ENCODE measurements around the gene FAM114A2. TPM values are rescaled to one million over a fixed set of nuclear protein-coding genes. Genes with fewer than 3 reads are reported as not detected.

FAM114A2 gene
- total RNA-seq, 1 donor: 42.3 TPM

DNA sequence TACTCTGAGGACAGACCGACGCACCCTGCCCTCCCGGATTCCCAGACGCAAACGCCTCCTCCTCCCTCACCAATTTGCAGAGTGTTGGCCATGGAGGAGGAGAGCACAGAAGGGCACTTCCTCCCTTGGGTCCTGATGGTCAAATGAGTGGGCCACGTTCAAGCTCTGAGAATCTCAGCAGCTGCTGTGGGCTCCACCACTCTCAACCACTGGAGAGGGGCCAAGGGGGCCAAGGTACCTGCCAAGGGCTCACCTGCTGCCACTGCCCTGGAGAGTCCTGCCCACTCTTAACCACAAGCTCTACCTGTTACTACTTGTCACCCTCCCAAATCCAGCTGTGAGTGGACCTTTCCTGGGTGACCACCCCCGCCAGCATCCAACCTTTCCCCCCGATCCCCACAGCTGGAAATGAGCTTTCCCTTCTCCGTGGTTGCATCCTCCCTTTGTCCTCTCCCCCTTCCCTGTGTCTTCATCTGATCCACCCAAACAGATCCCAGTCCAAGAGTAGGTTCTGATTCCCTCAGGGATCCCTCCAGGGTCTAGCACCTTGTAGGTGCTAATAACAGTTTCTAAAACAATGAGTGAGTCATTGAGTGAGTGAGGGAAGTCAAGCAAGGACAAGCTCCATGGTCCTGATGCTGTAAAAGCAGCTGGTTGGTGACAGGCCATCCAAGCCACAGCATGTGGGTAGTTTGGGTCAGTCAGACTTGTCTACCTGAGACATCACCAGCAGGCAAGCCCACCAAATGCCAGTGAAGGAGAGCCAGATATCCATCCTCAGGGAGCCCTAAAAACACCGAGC is 69.7 kb downstream of the FAM114A2 start:
- no peak for TF ChIP-seq CTCF (IDR thresholded peaks at IDR 0.05; ENCODE audit: insufficient read depth, low read depth, low read length)

DNA sequence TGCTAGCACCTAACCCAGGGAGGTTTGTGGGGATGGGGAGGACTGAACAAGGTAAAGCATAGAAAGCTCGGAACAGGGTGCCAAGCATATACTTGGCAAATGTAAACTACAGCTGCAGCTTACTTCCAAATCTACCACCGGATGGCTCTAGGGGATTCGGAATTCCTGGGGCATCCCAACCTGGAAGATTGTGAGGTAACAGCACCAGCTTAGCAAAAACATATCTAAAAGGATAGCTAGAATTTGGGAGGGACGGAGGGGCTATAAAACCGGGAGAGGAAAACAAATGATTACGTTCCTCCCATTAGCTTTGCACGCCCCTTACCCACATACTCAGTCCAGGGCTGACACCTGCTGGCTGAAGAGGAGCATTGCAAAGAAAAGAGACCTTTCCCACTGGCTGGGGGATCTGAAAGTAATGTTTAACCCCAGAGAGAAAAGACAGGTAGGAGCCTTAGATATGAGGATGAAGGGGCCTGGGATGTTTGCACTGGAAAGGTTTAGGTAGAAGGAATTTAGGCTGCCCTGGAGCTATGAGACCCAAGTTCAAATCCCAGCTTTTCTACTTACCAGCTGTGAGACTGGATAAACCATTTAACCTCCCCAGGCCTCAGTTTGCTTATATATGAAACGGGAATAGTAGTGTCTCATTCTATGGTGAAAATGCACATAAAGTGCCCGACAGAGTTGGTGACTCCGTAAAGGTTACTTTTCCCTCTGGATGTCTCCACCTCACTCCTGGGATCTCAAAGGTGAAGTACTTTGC is 73.6 kb downstream of the FAM114A2 start:
- no peak overlapping the region for H3K4me3 ChIP-seq (ENCODE audit: low read depth, low read length)
- DNase-seq (ENCODE audit: low read depth): peak; percentile 59
- TF ChIP-seq CTCF (IDR thresholded peaks at IDR 0.05; ENCODE audit: insufficient read depth, low read depth, low read length): peak; percentile 95

More for the DNA sequence above, 69.7 kb downstream of the FAM114A2 start:
- DNase-seq (ENCODE audit: low read depth): no peak
- H3K4me3 ChIP-seq (ENCODE audit: low read depth, low read length): no peak overlapping the region

- DNase-seq (ENCODE audit: low read depth): no peak
- H3K4me3 ChIP-seq (ENCODE audit: low read depth, low read length): no peak overlapping the region
- TF ChIP-seq CTCF (IDR thresholded peaks at IDR 0.05; ENCODE audit: insufficient read depth, low read depth, low read length): no peak
Measured at GRCh38 chr5:153964191-153964879, 74.4 kb downstream of the FAM114A2 start.

- TF ChIP-seq CTCF (IDR thresholded peaks at IDR 0.05; ENCODE audit: insufficient read depth, low read depth, low read length): no peak
- DNase-seq (ENCODE audit: low read depth): no peak
Measured at GRCh38 chr5:153960269-153961215, 78.2 kb downstream of the FAM114A2 start.

GRCh38 chr5:153959134-153959957 is 79.4 kb downstream of the FAM114A2 start:
- peak; percentile 18 for DNase-seq (ENCODE audit: low read depth)
- no peak for TF ChIP-seq CTCF (IDR thresholded peaks at IDR 0.05; ENCODE audit: insufficient read depth, low read depth, low read length)
- no peak overlapping the region for H3K4me3 ChIP-seq (ENCODE audit: low read depth, low read length)

More at GRCh38 chr5:153960269-153961215, 78.2 kb downstream of the FAM114A2 start:
- no peak overlapping the region for H3K4me3 ChIP-seq (ENCODE audit: low read depth, low read length)
